Measurements from ENCODE around the gene IBSP.
A peak's percentile ranks its signal among the peaks of the same experiment; 100 is the strongest.

The IBSP gene

DNA sequence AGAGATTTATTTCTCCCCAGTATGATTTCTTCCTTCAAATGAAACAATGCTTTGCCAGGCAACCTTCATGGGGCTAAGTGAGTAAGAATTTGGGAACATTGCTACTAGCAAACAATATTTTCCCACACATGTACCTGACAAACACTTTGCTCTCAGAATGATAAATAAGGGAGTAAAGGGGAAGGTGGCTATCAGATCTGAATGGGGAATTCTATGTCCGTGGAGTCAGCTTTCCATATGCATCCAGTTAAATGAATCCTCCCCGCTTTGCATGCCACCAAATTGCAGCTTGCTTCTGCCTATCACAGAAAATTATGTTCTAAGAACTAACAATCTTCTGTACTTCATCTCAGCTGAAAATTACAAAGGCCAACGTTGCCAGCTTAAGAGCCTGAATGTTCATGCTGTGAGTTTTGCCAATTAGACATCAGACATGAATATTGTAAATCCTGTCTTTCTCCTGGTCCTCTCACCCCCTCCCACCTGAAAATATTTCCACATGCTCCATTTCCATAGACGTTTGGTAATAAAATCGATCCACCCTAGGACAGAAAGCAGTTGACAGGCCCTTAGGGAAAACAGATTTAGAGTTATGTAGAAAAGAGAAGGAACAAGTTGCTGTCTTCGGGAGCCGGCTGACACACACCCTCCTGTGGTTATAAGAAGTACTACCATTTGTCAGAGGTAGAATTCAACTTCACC is 39.7 kb downstream of the IBSP start:
- Histone ChIP-seq H3K27me3 (replicated peaks; ENCODE audit: control insufficient read depth, insufficient read depth, low read length) (no peaks in the 10 kb centered on the region), H3K9ac (ENCODE audit: low read length) (no peak overlapping the region), H3K9me3 (ENCODE audit: control insufficient read depth, low read length) (no peaks in the 10 kb centered on the region), H3K4me1 (ENCODE audit: control insufficient read depth, insufficient read depth, low read length) (peaks cover 28% of the 10 kb centered on the region), H3K4me3 (ENCODE audit: low read length) (no peak overlapping the region), H3K36me3 (ENCODE audit: control insufficient read depth, insufficient read depth, low read length, severe bottlenecking) (no peaks in the 10 kb centered on the region)
- peak; percentile 72 for DNase-seq (ENCODE audit: low read depth)

GRCh38 chr4:87839592-87839946 is 40.2 kb downstream of the IBSP start:
- no peaks in the 10 kb centered on the region for H3K9me3 ChIP-seq (ENCODE audit: control insufficient read depth, low read length)
- no peak overlapping the region for H3K4me3 ChIP-seq (ENCODE audit: low read length)
- H3K4me1 ChIP-seq (ENCODE audit: control insufficient read depth, insufficient read depth, low read length): peaks cover 33% of the 10 kb centered on the region
- no peaks in the 10 kb centered on the region for H3K36me3 ChIP-seq (ENCODE audit: control insufficient read depth, insufficient read depth, low read length, severe bottlenecking)
- H3K9ac ChIP-seq (ENCODE audit: low read length): no peak overlapping the region
- H3K27me3 ChIP-seq (replicated peaks; ENCODE audit: control insufficient read depth, insufficient read depth, low read length): no peaks in the 10 kb centered on the region
- DNase-seq (ENCODE audit: low read depth): no peak

DNA sequence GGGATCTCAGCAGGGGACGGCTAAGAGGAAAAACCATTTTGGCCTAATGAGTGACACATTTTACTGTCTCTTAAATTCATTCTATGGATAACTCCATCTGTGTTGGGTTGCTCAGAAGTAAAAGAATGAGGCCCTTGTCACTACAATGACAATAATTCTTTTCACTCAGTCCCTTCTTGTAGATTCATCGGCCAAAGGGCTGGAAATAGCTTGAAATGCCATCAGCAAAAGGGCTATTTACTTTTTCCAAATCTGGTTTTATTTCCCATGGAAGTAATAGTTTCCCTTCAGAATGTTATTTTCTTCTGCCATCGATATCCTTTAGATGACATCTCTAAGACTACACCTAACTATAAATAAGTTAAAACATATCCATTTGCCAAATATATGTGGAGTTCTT is 40.8 kb downstream of the IBSP start:
- Histone ChIP-seq H3K4me1 (ENCODE audit: control insufficient read depth, insufficient read depth, low read length) (peaks cover 29% of the 10 kb centered on the region), H3K9ac (ENCODE audit: low read length) (no peak overlapping the region), H3K4me3 (ENCODE audit: low read length) (no peak overlapping the region), H3K36me3 (ENCODE audit: control insufficient read depth, insufficient read depth, low read length, severe bottlenecking) (no peaks in the 10 kb centered on the region), H3K9me3 (ENCODE audit: control insufficient read depth, low read length) (no peaks in the 10 kb centered on the region), H3K27me3 (replicated peaks; ENCODE audit: control insufficient read depth, insufficient read depth, low read length) (no peaks in the 10 kb centered on the region)
- no peak for DNase-seq (ENCODE audit: low read depth)

DNA sequence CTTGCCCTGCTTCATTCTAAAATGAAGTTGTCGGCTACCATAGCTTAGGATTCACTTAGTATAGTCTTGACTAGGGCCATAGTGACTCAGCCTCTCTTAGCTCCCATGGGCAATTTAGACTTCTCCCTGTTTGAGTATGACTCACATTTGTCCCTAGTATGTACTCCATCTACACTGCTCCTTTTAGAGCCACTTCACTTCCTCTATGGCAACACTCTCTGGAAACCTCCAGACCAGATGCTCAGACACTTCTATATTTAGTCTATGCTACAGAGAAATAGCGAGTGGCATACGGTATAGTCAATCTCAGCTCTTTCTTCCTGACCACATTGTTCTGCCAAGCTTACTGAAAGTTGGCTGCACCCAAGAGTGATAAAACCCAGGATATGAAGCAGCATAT is 44.6 kb downstream of the IBSP start:
- peak overlapping the region; percentile 44 for H3K9ac ChIP-seq (ENCODE audit: low read length)
- peak overlapping the region; percentile 18 for H3K4me3 ChIP-seq (ENCODE audit: low read length)
- no peaks in the 10 kb centered on the region for H3K9me3 ChIP-seq (ENCODE audit: control insufficient read depth, low read length)
- no peaks in the 10 kb centered on the region for H3K27me3 ChIP-seq (replicated peaks; ENCODE audit: control insufficient read depth, insufficient read depth, low read length)
- H3K36me3 ChIP-seq (ENCODE audit: control insufficient read depth, insufficient read depth, low read length, severe bottlenecking): no peaks in the 10 kb centered on the region
- peak; percentile 49 for DNase-seq (ENCODE audit: low read depth)
- peaks cover 17% of the 10 kb centered on the region for H3K4me1 ChIP-seq (ENCODE audit: control insufficient read depth, insufficient read depth, low read length)

GRCh38 chr4:87844452-87844851 is 45.1 kb downstream of the IBSP start:
- Histone ChIP-seq H3K9me3 (ENCODE audit: control insufficient read depth, low read length) (no peaks in the 10 kb centered on the region), H3K4me3 (ENCODE audit: low read length) (peak overlapping the region; percentile 18), H3K27me3 (replicated peaks; ENCODE audit: control insufficient read depth, insufficient read depth, low read length) (no peaks in the 10 kb centered on the region), H3K36me3 (ENCODE audit: control insufficient read depth, insufficient read depth, low read length, severe bottlenecking) (no peaks in the 10 kb centered on the region), H3K4me1 (ENCODE audit: control insufficient read depth, insufficient read depth, low read length) (peaks cover 13% of the 10 kb centered on the region), H3K9ac (ENCODE audit: low read length) (peak overlapping the region; percentile 44)
- no peak for DNase-seq (ENCODE audit: low read depth)

GRCh38 chr4:87846226-87846625 is 46.9 kb downstream of the IBSP start:
- no peak overlapping the region for H3K9ac ChIP-seq (ENCODE audit: low read length)
- peaks cover 13% of the 10 kb centered on the region for H3K4me1 ChIP-seq (ENCODE audit: control insufficient read depth, insufficient read depth, low read length)
- no peak overlapping the region for H3K4me3 ChIP-seq (ENCODE audit: low read length)
- DNase-seq (ENCODE audit: low read depth): no peak
- H3K9me3 ChIP-seq (ENCODE audit: control insufficient read depth, low read length): no peaks in the 10 kb centered on the region
- no peaks in the 10 kb centered on the region for H3K36me3 ChIP-seq (ENCODE audit: control insufficient read depth, insufficient read depth, low read length, severe bottlenecking)
- H3K27me3 ChIP-seq (replicated peaks; ENCODE audit: control insufficient read depth, insufficient read depth, low read length): no peaks in the 10 kb centered on the region

DNA sequence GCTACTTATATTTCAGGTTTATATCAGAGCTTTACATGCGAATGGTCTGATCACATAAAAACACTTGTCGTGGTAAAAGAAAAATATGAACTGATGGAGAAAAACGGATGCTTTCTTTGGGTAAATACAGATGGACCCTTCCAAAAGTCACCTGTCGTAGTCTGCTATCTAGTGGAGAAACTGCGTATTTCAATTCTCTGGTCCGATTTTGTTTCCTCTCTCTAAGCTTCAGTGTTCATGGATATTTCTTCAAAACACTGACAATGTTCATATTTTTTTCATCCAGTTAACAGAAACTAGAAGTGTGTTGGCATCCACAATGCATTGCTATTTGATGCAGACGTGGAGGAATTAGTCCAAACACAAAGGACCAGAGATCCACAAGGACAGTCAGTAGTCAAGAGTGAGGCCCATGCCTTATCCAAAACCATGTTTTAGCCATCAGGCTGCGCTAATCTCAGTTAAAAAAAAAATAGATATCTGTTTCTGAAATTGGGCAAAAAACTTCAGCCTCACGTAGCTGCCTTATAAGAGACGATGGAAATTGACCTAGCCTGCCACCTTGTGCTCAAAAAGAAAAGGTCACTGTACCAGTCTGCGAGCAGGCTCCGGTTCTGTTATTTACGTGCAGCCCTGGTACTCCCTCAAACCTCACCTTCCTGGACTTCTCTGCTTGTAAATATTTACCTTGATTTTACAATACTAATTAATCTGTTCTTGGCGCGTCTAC is 49.4 kb downstream of the IBSP start:
- Histone ChIP-seq H3K4me1 (ENCODE audit: control insufficient read depth, insufficient read depth, low read length) (peaks cover 6% of the 10 kb centered on the region), H3K4me3 (ENCODE audit: low read length) (peak overlapping the region; percentile 59), H3K9ac (ENCODE audit: low read length) (no peak overlapping the region), H3K27me3 (replicated peaks; ENCODE audit: control insufficient read depth, insufficient read depth, low read length) (no peaks in the 10 kb centered on the region), H3K9me3 (ENCODE audit: control insufficient read depth, low read length) (no peaks in the 10 kb centered on the region), H3K36me3 (ENCODE audit: control insufficient read depth, insufficient read depth, low read length, severe bottlenecking) (no peaks in the 10 kb centered on the region)
- DNase-seq (ENCODE audit: low read depth): peak; percentile 79

GRCh38 chr4:87849612-87850011 is 50.3 kb downstream of the IBSP start:
- no peaks in the 10 kb centered on the region for H3K4me1 ChIP-seq (ENCODE audit: control insufficient read depth, insufficient read depth, low read length)
- no peak for DNase-seq (ENCODE audit: low read depth)
- no peak overlapping the region for H3K4me3 ChIP-seq (ENCODE audit: low read length)
- no peaks in the 10 kb centered on the region for H3K27me3 ChIP-seq (replicated peaks; ENCODE audit: control insufficient read depth, insufficient read depth, low read length)
- no peaks in the 10 kb centered on the region for H3K36me3 ChIP-seq (ENCODE audit: control insufficient read depth, insufficient read depth, low read length, severe bottlenecking)
- no peaks in the 10 kb centered on the region for H3K9me3 ChIP-seq (ENCODE audit: control insufficient read depth, low read length)
- H3K9ac ChIP-seq (ENCODE audit: low read length): no peak overlapping the region

DNA sequence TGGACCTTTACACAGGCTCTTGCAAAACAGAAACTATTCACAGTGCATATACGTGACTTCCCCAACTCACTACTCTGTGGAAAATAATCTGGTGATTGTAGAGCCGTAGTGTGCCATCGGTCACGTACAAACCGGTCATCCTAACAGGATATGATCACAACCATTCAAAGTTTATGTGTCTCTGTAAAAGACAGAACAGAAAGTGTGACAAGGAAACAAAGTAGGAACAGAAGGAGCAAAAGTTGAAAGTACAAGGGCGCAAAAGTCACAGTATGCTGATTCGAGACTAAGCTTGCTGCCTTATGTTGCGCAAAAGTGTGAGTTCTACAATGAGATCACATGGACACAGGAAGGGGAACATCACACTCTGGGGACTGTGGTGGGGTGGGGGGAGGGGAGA is 52.0 kb downstream of the IBSP start:
- Histone ChIP-seq H3K27me3 (replicated peaks; ENCODE audit: control insufficient read depth, insufficient read depth, low read length) (no peaks in the 10 kb centered on the region), H3K9ac (ENCODE audit: low read length) (no peak overlapping the region), H3K9me3 (ENCODE audit: control insufficient read depth, low read length) (no peaks in the 10 kb centered on the region), H3K4me1 (ENCODE audit: control insufficient read depth, insufficient read depth, low read length) (no peaks in the 10 kb centered on the region), H3K36me3 (ENCODE audit: control insufficient read depth, insufficient read depth, low read length, severe bottlenecking) (no peaks in the 10 kb centered on the region), H3K4me3 (ENCODE audit: low read length) (no peak overlapping the region)
- no peak for DNase-seq (ENCODE audit: low read depth)

- no peaks in the 10 kb centered on the region for H3K9me3 ChIP-seq (ENCODE audit: control insufficient read depth, low read length)
- DNase-seq (ENCODE audit: low read depth): no peak
- no peaks in the 10 kb centered on the region for H3K36me3 ChIP-seq (ENCODE audit: control insufficient read depth, insufficient read depth, low read length, severe bottlenecking)
- H3K27me3 ChIP-seq (replicated peaks; ENCODE audit: control insufficient read depth, insufficient read depth, low read length): no peaks in the 10 kb centered on the region
- no peak overlapping the region for H3K9ac ChIP-seq (ENCODE audit: low read length)
- H3K4me1 ChIP-seq (ENCODE audit: control insufficient read depth, insufficient read depth, low read length): no peaks in the 10 kb centered on the region
- H3K4me3 ChIP-seq (ENCODE audit: low read length): no peak overlapping the region
These were observed 52.6 kb downstream of the IBSP start for GRCh38 chr4:87851953-87852352.

GRCh38 chr4:87853108-87853507 is 53.8 kb downstream of the IBSP start:
- Histone ChIP-seq H3K4me3 (ENCODE audit: low read length) (no peak overlapping the region), H3K9me3 (ENCODE audit: control insufficient read depth, low read length) (no peaks in the 10 kb centered on the region), H3K36me3 (ENCODE audit: control insufficient read depth, insufficient read depth, low read length, severe bottlenecking) (no peaks in the 10 kb centered on the region), H3K4me1 (ENCODE audit: control insufficient read depth, insufficient read depth, low read length) (no peaks in the 10 kb centered on the region), H3K27me3 (replicated peaks; ENCODE audit: control insufficient read depth, insufficient read depth, low read length) (no peaks in the 10 kb centered on the region), H3K9ac (ENCODE audit: low read length) (no peak overlapping the region)
- peak; percentile 81 for DNase-seq (ENCODE audit: low read depth)
